Inflammatory macrophage treated with lipopolysaccharide for 4 hours (primary cell): Measurements from ENCODE around the gene LRRC7.

Source experiments
- DNase-seq: peaks from one replicate; pipeline ENCODE4 v3.0.0-alpha.2; 2020

LRRC7 gene

DNA sequence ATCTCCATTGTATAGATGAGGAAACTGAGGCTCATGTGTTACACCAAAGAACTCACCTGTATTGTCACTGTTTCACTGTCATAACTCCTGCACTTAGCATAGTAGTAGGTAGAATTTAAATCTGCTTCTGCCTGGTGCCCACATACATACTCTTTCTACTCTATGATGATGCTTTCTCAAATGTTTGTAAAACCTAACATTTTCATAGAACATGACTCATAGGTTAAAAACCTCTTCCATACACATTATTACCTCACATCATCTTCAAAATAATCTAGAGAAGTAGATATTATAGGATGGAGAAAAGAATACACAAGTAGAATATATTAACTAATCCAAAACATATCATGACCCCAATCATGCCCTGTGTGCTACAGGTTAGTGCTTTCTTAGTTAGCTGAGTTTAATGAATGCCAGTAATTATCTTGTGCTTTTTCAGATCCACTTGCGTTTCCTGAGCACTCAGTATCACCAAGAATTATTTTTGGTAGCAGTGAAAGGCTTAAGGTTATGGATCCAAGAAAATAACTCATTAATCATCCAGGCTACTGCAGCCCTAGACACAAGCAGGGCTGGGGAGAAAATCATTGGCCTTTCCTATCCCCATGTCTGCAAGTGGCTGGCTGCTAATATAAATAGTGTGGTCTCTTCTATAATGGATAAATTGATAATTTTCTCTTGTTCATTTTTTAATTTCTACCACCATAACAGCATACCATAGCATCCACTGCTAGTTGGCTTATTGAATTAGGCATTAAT is 480.8 kb downstream of the LRRC7 start:
- DNase-seq: no peak

DNA sequence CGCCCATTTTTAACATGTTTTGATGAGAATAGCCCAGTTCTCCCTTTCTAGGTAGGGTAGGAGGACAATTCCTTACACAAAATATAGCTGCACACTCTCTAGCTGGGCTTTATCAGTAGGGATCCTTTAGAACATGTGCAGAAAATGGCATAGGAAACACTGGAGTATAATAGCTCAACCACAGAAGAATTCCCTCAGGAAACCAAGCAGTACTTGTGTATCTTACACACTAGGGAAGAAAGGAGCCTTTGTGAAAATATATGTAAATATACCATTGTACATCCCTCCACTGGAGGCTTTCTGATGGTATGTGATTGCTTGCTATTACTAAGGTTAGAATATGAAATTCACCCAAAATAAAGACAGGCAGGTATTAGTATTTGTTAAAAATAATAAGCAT is 484.2 kb downstream of the LRRC7 start:
- no peak for DNase-seq

DNA sequence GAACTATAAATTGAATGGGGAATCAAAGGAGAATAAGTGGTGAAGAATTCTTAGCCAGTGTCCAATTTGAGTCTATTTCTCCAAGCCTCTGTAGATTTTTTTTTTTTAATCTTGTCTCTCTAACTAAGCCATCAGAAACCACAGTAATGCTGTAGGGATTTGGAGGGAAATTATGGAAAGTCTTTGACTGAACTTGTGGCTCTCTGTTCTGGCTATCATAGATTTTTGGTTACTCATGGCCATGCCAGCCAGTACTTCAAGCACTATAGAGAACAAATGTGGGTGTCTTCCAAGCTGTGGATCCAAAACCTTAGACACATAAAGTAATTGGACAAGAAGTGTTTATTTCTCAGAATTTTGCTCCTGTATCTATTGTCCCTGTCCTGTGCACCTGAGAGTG is 489.8 kb downstream of the LRRC7 start:
- no peak for DNase-seq

DNA sequence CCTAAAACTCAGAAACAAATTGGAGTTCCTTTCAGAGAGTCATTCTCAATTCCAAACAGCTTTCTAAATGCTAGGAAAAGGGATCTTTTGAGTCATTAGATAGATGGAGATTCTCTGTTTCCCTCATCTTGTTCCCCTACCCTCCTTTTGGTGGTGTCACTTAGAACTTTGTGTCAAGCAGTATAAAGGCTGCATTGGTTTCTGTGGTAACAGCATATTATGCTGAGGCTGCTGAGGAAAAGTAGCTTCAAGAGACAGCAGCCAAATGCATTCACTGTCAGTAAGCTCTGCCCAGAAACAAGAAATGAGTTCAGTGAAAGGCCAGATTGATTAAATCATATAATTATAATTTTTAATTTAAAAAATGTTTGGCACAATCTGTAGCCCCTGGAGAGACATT is 493.5 kb downstream of the LRRC7 start:
- DNase-seq: no peak

DNA sequence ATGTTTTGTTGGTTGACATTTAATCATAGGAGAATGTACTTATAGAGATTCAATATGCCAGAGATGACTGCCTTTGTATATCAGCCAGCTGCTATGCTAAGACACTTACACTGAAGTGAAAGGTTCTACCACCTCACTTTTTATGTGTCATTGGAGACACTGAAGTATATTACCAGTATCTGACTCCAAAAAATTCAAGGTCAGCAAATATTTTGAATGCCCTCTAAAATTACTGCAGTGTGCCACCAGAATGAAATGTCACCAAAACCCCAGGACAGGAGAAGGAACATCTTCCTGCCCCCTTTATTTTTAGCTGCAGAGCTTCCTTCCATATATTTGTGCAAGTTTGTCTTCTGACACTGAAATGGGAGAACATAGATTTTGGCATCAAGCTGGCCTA is 496.1 kb downstream of the LRRC7 start:
- DNase-seq: no peak

DNA sequence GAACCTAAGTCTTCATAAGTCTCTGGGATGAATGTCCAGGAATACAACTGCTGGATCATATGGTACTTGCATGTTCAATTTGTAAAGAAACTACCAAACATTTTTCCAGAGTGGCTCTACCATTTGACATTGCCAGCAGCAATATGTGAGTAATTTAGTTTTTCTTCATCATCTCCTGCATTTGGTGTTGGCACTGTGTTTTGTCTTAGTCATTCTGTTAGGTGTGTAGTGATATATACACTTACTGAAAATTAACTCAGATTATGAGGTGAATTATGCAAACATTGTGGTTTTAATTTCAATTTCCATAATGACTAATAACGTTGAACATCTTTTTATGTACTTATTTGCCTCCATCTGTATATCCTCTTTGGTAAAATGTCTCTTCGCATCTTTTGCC is 499.0 kb downstream of the LRRC7 start:
- DNase-seq: no peak

DNA sequence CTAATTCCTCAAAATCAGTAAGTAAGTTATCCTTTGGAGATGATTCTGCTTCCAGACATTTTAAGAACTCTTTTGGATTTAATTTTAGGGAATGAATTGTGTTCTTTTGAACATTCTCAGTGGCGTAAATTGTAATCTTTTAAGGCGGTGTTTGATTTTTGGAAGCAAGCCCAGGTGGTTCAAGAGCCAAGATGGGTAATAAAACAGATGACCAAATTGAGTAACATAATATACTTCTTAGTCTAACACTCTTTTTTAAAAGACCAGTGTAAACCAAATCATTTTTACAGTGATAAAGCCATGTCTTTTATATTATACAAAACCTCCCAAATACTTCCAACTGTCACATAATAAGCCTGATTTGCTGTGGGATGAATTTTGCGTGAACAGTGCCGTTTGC is 503.9 kb downstream of the LRRC7 start:
- DNase-seq: no peak

DNA sequence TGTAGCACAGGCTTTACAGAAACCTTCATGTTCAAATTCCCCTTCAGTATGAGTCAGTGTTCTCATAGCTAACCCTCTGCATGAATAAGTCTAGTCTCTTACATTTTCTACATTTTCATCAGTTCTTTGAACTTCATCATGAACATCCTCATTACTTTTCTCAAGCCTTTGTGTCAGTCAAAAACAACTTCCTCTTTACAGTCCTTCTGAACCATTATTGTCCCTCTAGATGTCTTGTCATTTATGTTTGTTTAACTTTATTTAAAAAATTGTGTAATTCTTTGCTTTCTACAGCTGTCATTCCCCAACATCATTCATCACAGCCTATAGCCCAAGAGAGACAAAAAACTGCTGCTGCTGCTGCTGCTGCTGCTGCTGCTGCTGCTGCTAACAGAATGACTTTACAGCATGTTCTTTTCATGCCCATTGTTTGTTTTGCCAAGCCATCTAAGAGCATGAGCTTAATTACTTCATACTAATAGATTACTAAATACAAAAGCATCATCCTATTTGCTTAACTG is 504.6 kb downstream of the LRRC7 start:
- no peak for DNase-seq

DNA sequence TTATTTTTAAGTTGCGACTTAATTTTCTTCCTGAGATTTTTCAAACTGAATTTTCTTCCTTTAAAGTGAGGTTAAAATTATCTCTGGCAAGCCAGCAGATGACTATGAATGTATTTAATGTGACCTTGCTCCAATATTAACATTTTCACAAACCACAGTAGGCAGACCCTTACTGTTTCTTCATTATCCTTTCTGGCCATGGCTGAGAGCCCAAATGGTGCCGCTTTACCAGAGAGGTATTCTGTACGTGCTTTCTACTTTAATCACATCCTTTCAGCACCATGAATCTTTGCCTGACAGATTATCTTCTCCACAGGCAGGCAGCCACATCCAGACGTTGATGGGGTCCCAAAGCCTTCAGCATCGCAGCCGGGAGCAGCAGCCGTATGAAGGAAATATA is 508.0 kb downstream of the LRRC7 start:
- DNase-seq: no peak

DNA sequence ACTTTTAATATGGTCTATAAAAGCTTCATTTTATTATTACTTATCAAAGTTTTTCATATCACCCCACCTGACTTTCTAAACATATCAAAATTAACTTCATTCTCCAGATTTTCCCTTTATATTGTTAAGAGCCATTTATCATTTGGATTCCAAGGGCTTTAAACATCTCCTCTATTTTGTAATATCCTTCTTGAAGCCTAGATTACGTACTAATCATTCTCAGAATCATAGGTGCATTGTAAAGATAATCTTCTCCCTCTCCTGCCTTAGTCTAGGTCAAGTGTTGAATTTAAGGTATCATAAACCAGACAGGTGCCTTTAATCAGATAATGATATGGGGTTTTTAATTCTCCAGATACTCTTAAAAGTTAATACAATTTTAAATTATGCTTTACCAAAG is 509.3 kb downstream of the LRRC7 start:
- no peak for DNase-seq

DNA sequence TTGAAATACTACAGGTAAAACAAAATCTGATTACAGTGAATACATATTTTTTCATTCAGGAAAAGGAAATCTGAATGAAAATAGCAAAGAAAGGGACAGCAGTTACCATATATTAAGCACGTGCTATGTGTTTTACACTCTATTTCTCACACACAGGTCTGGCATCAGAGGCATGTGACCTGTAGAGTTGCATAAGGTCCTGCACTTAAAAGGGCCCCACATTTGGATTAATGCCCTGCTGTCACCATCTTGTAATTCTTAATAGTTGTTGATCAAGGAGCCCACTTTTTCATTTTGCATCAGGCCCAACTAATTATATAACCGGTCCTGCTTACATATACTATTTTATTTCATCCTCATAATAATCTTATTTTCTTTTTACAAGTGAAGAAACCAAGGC is 511.8 kb downstream of the LRRC7 start:
- DNase-seq: no peak

DNA sequence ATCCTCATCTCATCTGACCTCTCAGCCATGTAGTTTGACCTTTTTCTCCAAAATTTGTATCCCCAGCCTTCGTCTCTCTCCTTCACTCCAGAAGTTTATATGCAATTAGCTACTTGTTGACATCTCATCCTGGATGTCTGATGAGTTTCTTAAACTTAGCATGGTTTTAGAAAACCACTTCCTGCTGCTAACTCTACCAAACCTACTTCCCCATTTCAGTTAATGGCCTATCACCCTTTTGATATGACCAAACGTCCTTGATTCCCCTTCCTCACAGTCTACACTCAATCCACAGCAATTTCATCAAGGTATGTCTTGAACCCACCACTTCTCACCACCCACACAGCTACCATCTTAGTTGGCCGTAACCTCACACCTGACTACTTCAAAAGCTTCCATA is 515.8 kb downstream of the LRRC7 start:
- no peak for DNase-seq

DNA sequence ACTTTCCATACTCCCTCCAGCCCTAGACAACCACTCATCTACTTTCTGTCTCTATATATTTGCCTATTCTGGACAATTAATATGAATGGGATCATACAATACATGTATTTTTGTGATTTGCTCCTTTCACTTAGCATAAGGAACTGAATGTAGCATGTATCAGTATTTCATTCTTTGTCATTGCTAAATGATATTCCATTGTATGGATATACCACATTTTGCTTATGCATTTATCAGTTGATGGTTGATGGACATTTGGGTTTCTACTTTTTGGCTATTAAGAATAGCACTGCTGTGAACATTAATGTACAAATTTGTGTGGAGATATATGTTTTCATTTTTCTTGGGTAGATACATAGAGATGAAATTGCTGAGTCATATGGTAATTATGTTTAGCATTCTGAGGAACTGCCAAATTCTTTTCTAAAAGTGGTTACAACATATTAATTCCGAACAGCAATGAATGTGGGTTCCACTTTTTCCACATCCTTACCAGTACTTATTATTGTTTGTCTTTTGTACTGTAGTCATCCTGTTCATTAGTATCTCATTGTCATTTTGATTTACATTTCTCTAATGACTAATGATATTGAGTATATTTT is 516.7 kb downstream of the LRRC7 start:
- no peak for DNase-seq

DNA sequence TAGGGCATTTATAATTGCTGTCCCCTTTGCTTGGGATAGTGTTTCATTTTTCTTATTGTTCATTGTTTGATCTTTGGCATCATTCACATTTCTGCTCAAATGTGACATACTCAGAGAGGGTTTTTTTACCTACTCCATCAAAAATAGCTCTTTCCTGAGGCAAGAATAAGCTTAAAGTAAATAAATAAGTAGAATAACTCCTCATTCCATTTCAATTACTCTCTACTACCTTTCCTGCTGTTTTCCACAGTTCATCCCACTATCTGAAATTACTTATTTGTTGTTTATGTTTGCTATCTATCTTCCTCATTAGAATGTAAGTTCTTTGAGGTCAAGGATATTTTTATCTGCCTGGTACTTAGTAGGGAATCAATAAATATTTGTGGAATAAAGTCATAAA is 517.8 kb downstream of the LRRC7 start:
- DNase-seq: no peak

DNA sequence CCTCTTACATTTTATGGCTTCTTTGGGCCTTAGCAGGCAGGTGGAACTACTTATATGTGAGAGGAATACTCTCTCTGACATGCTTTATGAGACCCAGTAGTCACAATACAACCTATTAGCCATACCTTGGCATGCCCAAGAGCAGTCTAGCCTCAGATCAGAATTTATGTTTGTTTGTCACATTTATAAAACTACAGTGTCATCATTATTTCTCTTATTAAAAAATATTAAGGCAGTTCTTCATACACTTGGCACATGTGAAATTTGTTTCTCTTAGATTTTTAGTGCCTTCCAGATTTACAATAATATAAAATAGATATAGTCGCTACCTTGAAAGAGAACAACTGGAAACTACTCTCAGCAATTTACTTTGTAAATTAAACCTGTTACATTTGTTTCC is 519.2 kb downstream of the LRRC7 start:
- no peak for DNase-seq

DNA sequence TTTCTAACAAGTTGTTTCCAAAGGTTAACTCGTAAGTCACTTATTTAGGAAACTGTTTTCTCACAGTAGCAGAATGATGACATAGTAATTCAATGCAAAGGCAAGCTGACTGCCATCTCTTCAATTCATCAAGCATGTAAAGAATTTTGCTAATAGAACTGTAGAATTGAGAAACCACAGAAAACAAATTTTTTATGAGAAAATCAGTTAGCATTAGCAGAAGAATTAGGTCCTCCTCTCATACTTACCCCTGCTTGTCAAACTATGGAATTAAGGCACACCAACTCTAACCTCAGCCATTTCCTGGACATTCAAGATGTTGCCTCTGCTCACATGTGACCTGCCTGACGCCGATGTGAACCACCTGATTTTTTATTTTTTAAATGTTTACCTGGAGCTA is 522.4 kb downstream of the LRRC7 start:
- no peak for DNase-seq

DNA sequence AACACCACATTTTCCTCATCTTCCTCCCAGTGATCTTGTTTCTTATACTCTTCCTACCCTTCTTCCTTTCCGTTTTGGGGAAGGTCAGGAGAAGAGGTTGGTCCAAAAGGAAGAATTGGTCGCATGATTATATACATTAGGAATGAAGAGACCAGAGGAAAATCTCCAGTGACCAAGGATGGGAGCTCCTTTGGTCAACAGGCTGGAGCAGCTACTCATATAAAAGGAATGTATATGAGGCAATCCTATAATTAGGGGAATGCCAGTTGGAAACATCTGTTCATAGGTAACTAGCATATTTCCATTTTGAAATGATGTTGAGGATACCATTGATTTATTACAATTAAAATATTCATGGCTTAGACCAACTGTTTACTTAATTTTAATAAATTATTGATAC is 523.2 kb downstream of the LRRC7 start:
- no peak for DNase-seq

DNA sequence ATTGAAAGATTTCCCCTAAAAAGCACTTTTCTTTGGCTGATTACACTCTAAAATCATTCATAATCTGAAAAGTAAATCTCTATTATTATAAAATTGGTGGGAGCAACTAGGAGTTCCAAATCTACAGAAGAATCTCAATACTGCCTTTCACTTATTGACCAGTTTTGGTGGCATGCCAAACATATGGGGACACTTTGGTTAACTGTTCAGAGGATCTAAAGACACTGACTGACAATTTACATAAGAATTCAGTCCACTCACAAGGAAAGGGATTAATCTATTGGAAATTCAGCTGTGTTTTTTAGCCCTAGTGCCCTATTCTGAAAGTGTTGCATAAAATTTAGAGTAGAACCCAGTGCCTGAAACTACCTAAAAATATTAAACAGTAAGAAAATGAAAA is 524.1 kb downstream of the LRRC7 start:
- DNase-seq: no peak

DNA sequence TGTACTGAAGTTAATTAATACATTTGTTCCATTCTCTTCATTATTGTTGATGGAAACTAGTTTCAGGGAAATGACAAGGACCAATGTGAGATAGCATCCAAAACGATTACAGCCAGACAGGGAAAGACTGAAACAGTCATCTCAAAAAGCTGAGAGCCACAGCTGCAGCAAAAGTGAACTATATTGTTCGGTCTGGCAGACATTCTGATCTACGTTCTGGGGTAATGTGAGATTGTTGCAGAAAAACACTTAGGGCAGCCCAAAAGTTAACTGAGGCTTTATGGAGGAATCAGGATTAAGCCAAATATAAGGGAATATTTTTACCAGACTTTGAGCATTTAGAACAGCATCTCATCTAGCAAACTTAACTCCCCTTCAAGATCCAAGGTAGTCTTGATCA is 524.8 kb downstream of the LRRC7 start:
- DNase-seq: no peak

DNA sequence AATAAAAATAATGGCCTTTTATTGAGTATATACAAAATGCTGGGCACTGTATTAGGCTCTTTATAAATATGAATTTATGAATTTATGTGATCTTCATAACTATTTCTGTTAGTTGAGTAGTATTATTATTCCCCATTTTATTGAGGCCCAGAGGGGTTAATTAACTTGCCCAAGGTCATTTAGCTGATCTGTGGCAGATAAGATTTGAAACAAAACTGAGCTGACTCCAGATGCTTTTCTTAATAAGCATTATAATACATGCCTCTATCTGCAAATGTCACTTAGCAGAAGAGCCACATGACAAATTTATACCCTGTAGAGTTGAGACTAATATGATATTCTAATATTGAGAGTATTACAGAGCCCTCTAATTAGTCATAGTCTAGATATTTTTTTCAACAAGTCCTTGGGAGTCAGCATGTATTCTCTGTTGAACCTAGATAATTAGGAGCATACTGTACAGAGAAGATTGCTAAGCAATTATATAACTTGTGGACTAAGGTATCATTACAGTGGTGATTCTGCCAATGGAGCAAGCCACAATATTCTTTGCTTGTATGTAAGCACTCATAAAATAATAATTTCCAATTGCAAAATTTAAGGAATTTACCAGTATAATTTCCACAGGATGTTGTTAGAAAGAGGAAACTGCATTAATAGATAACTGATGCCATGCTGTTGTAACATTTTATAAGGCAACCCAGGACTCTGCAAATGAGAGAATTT is 525.7 kb downstream of the LRRC7 start:
- no peak for DNase-seq

DNA sequence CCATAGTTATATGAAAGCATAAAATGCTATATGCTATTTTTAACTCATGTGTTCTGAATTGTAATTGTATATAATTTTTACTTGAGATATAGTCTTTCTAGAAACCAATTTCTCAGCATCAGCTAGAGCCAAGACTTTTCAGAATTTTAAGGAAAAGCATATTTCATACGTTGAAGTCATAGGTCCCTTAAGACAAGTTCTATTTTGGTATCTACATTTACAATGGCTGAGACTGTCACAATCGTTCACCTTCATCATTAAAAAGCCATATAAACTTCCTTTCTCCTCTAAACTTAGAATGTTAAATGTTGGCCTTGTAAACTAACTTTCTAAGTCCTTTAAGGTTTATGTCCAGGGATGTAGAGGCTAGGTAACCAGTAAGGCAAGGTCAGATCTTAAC is 533.5 kb downstream of the LRRC7 start:
- DNase-seq: no peak

DNA sequence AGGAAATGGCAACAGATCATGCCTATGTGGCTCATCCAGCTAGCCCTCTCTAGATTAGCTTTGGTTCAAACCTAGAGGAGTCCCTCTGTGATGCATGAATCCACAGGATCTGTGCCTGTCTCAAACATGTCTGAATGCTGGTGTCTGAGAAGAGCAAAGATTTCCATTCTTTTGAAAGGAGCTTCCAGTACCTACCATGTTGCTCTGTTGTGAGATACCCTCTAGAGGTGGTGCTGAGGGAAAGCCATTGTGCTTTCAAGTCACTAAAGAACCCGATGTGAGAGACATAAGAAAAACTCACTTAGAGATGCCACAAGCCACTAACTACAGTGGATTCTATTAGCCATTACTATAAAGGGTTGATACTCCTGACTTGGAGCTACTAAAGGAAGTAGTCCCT is 534.1 kb downstream of the LRRC7 start:
- DNase-seq: no peak

DNA sequence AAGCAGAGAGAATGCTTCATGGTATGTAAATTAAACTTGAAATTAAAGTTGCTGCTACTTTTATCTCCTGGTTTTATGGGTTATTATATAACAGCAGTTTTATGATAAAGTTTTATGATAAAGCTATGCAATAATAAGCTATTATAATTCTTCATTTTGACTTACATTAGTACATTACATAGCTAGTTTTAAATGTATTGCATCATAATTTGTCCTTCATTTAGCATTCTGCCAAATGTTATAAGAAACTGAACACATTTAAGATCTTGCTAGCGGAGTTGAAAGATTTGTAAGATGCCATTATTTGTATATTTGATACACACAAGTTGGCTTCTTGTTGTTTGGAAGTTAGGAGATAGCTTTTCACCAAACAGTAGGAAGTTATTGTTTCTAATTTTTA is 536.0 kb downstream of the LRRC7 start:
- DNase-seq: no peak

DNA sequence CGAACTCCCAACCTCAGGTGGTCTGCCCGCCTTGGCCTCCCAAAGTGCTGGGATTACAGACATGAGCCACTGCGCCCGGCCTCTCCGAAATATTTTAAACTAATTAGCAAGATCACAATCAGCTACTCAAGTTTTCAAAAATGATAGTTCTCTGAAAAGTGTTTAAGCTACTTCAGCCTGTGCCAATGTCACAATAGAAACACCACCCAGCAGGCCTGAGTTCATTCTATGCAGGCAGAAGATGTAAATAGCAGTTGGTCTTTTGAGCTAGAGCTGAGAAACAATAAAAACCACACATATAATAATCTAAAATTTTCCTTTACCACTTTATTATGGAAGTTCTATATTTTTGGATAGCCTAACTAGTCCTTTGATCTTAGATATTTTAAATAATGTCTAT is 541.5 kb downstream of the LRRC7 start:
- DNase-seq: no peak
